ENCODE measurements around the gene ADGRG1.

The ADGRG1 gene

GRCh38 chr16:57623251-57624043, 5.0 kb upstream of the ADGRG1 start:
- TF ChIP-seq, protein P1, sequence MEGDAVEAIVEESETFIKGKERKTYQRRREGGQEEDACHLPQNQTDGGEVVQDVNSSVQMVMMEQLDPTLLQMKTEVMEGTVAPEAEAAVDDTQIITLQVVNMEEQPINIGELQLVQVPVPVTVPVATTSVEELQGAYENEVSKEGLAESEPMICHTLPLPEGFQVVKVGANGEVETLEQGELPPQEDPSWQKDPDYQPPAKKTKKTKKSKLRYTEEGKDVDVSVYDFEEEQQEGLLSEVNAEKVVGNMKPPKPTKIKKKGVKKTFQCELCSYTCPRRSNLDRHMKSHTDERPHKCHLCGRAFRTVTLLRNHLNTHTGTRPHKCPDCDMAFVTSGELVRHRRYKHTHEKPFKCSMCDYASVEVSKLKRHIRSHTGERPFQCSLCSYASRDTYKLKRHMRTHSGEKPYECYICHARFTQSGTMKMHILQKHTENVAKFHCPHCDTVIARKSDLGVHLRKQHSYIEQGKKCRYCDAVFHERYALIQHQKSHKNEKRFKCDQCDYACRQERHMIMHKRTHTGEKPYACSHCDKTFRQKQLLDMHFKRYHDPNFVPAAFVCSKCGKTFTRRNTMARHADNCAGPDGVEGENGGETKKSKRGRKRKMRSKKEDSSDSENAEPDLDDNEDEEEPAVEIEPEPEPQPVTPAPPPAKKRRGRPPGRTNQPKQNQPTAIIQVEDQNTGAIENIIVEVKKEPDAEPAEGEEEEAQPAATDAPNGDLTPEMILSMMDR (conservative IDR thresholded peaks at IDR 0.05) = no peak
- no peak overlapping the region for H3K27ac ChIP-seq

- TF ChIP-seq, protein P1 (conservative IDR thresholded peaks at IDR 0.05) = no peak
- H3K27ac ChIP-seq = no peak overlapping the region
Observed at GRCh38 chr16:57624044-57624688, 4.3 kb upstream of the ADGRG1 start.

DNA sequence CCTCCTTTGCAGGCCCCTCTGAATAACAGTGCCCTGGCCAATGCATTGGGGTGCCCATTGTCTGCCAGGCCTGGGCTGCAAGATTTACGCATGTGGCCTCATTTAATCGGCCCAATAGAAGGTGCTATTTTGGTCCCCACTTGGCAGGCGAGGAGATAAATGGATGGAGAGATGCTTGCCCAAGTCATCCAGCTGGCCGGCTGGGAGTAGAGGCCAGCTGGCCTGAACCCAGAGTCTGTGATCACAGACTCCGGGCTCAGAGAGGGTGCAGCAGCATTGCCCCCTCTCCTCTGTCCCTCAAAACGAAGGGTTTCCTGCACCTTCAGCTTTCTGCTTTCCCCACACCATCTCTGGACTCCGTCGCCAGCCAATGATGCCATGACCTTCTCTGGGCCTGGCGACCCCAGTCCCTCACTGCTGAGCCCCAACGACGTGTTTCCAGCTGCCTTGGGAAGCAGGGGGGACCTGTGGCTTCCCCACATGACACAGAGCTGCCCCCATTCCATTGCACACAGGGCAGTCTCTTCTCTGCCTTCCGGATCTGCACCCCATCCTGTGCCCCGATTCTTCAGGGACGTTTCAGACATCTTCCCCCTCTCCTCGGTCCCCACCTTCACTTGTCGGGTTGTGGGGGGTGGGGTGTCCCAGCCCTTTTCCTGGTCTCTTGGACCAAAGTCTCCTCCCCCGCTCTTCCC, 3.5 kb upstream of the ADGRG1 start:
- TF ChIP-seq, protein P1 (conservative IDR thresholded peaks at IDR 0.05) = no peak
- no peak overlapping the region for H3K27ac ChIP-seq

- TF ChIP-seq, protein P1 (conservative IDR thresholded peaks at IDR 0.05) = no peak
- no peak overlapping the region for H3K27ac ChIP-seq
Observed at GRCh38 chr16:57626420-57627170, 1.8 kb upstream of the ADGRG1 start.

- TF ChIP-seq, protein P1 (conservative IDR thresholded peaks at IDR 0.05) = no peak
Observed at GRCh38 chr16:57627184-57627871, 1.1 kb upstream of the ADGRG1 start.

GRCh38 chr16:57628783-57629293, 408 bp downstream of the ADGRG1 start:
- TF ChIP-seq, protein P1 (conservative IDR thresholded peaks at IDR 0.05) = no peak
- H3K27ac ChIP-seq = no peak overlapping the region

More at GRCh38 chr16:57627184-57627871, 1.1 kb upstream of the ADGRG1 start:
- no peak overlapping the region for H3K27ac ChIP-seq

Data from VCaP (cell line).